Mesenchymal stem cell (in vitro differentiated cells and primary cell): ENCODE results near the gene ISCU.
A peak's percentile ranks its signal among the peaks of the same experiment; 100 is the strongest.

Experiments used
- DNase-seq: peaks from one replicate; pipeline ENCODE4 v3.0.0-alpha.2; 2013
- H2AFZ ChIP-seq: one replicate; pipeline ENCODE4 v1.6.1; 2013; ENCODE audit warnings: low read depth, mild to moderate bottlenecking, control low read depth, inconsistent platforms, low read length, moderate library complexity
- H2AK5ac ChIP-seq: 2 replicates; pipeline ENCODE4 v1.6.1; 2013; ENCODE audit warnings: low read length, moderate library complexity, mild to moderate bottlenecking, inconsistent platforms; ENCODE audit not compliant: severe bottlenecking
- H2BK120ac ChIP-seq: one replicate; pipeline ENCODE4 v1.6.1; 2013; ENCODE audit warnings: low read depth, mild to moderate bottlenecking, inconsistent platforms, low read length, moderate library complexity
- H2BK12ac ChIP-seq, 2 experiments: one replicate each; pipeline ENCODE4 v1.6.1; 2013; ENCODE audit warnings: inconsistent platforms in 2 of 2, low read length in 2 of 2, mild to moderate bottlenecking in 2 of 2, moderate library complexity in 2 of 2, control low read depth in 1 of 2
- H2BK15ac ChIP-seq: one replicate; pipeline ENCODE4 v1.6.1; 2013; ENCODE audit warnings: mild to moderate bottlenecking, low read depth, inconsistent platforms; ENCODE audit not compliant: poor library complexity, severe bottlenecking
- H2BK5ac ChIP-seq: 2 replicates; pipeline ENCODE4 v1.6.1; 2013; ENCODE audit warnings: low read depth, mild to moderate bottlenecking, low read length, control low read depth, inconsistent platforms; ENCODE audit not compliant: poor library complexity, severe bottlenecking
- H3K14ac ChIP-seq, 2 experiments: one replicate each; pipeline ENCODE4 v1.6.1; 2013; ENCODE audit warnings: inconsistent platforms in 2 of 2, low read length in 2 of 2, control low read depth in 1 of 2, mild to moderate bottlenecking in 1 of 2, moderate library complexity in 1 of 2
- H3K18ac ChIP-seq, 2 experiments: one replicate each; pipeline ENCODE4 v1.6.1; 2013; ENCODE audit warnings: inconsistent platforms in 2 of 2, low read length in 2 of 2, control low read depth in 1 of 2, low read depth in 1 of 2, mild to moderate bottlenecking in 1 of 2
- H3K23ac ChIP-seq, 2 experiments: one replicate each; pipeline ENCODE4 v1.6.1; 2013; ENCODE audit warnings: inconsistent platforms in 2 of 2, low read length in 2 of 2, mild to moderate bottlenecking in 2 of 2, moderate library complexity in 2 of 2, control low read depth in 1 of 2
- H3K27ac ChIP-seq: 2 replicates; pipeline ENCODE4 v1.5.1; 2013; ENCODE audit warnings: mild to moderate bottlenecking, moderate library complexity, low read length, control low read depth, inconsistent platforms; ENCODE audit not compliant: poor library complexity, severe bottlenecking
- H3K27me3 ChIP-seq, 2 experiments: 2 replicates each; pipeline versions ENCODE4 v1.6.1 to v1.7.0; 2013; ENCODE audit warnings: low read length in 2 of 2, mild to moderate bottlenecking in 2 of 2, moderate library complexity in 2 of 2, control low read depth in 1 of 2, inconsistent platforms in 1 of 2; ENCODE audit not compliant: control insufficient read depth in 1 of 2, insufficient read depth in 1 of 2
- H3K36me3 ChIP-seq, 2 experiments: 2 replicates each; pipeline versions ENCODE4 v1.6.1 to v1.7.0; 2013; ENCODE audit warnings: low read length in 2 of 2, control low read depth in 1 of 2, inconsistent platforms in 1 of 2, low read depth in 1 of 2, mild to moderate bottlenecking in 1 of 2; ENCODE audit not compliant: insufficient read depth in 2 of 2, control insufficient read depth in 1 of 2
- H3K4ac ChIP-seq, 2 experiments: one replicate each; pipeline ENCODE4 v1.6.1; 2013; ENCODE audit warnings: inconsistent platforms in 2 of 2, low read length in 2 of 2, mild to moderate bottlenecking in 2 of 2, moderate library complexity in 2 of 2, control low read depth in 1 of 2, low read depth in 1 of 2
- H3K4me1 ChIP-seq: 2 replicates; pipeline ENCODE4 v1.6.1; 2013; ENCODE audit warnings: low read depth, low read length, control low read depth; ENCODE audit not compliant: control insufficient read depth, insufficient read depth
- H3K4me2 ChIP-seq: 2 replicates; pipeline ENCODE4 v1.6.1; 2013; ENCODE audit warnings: low read length, mild to moderate bottlenecking, inconsistent platforms; ENCODE audit not compliant: poor library complexity, severe bottlenecking
- H3K4me3 ChIP-seq, 2 experiments: 2 replicates each; pipeline versions ENCODE4 v1.5.1 to v1.7.0; 2013; ENCODE audit warnings: low read length in 2 of 2, mild to moderate bottlenecking in 2 of 2, control low read depth in 1 of 2, low read depth in 1 of 2; ENCODE audit not compliant: insufficient read depth in 1 of 2
- H3K79me1 ChIP-seq: replicated peaks from 2 replicates; pipeline ENCODE4 v1.6.1; 2013; ENCODE audit warnings: mild to moderate bottlenecking, control low read depth, low read length, inconsistent platforms; ENCODE audit not compliant: poor library complexity, severe bottlenecking
- H3K9ac ChIP-seq: 2 replicates; pipeline ENCODE4 v1.7.0; 2013; ENCODE audit warnings: mild to moderate bottlenecking, low read length, moderate library complexity
- H3K9me3 ChIP-seq: 2 replicates; pipeline ENCODE4 v1.7.0; 2013; ENCODE audit warnings: mild to moderate bottlenecking, low read length; ENCODE audit not compliant: control insufficient read depth
- H4K8ac ChIP-seq: one replicate; pipeline ENCODE4 v1.6.1; 2013; ENCODE audit warnings: inconsistent platforms, mild to moderate bottlenecking, low read length, moderate library complexity
- H4K91ac ChIP-seq: one replicate; pipeline ENCODE4 v1.6.1; 2013; ENCODE audit warnings: mild to moderate bottlenecking, low read length, inconsistent platforms
- WGBS: methylation state at CpG from one replicate; pipeline ENCODE4 v1.1.7; 2013; ENCODE audit warnings: mixed read lengths; 5-methylcytosine and 5-hydroxymethylcytosine counted together

The ISCU gene

GRCh38 chr12:108605690-108606406 is 43.5 kb downstream of the ISCU start:
- no peak overlapping the region for H3K27ac ChIP-seq
- no peaks in the 10 kb centered on the region for H3K9me3 ChIP-seq
- peak overlapping the region; percentile 25 to 83 for H2BK12ac ChIP-seq
- H3K9ac ChIP-seq = peak overlapping the region; percentile 21
- peak overlapping the region; percentile 55 for H4K8ac ChIP-seq
- DNase-seq = no peak
- H3K4ac ChIP-seq = peak overlapping the region; percentile 53 to 54
- peak overlapping the region; percentile 83 for H2BK120ac ChIP-seq
- peaks cover 28% of the 10 kb centered on the region for H3K4me1 ChIP-seq
- H2AFZ ChIP-seq = no peak overlapping the region
- H3K36me3 ChIP-seq = no peaks in the 10 kb centered on the region
- no peak overlapping the region for H3K4me2 ChIP-seq
- peak overlapping the region; percentile 95 for H4K91ac ChIP-seq
- no peaks in the 10 kb centered on the region for H3K27me3 ChIP-seq
- WGBS = 94% methylated on average over 3 of the region's 4 CpGs
- H3K14ac ChIP-seq = peak overlapping the region in 1 of 2 experiments; percentile 33
- H3K18ac ChIP-seq = peak overlapping the region; percentile 62 to 72
- H3K4me3 ChIP-seq = no peak overlapping the region
- H2BK5ac ChIP-seq = no peak overlapping the region
- H3K23ac ChIP-seq = peak overlapping the region in 1 of 2 experiments; percentile 23
- no peak overlapping the region for H2BK15ac ChIP-seq
- no peaks in the 10 kb centered on the region for H3K79me1 ChIP-seq
- H2AK5ac ChIP-seq = peak overlapping the region; percentile 75

DNA sequence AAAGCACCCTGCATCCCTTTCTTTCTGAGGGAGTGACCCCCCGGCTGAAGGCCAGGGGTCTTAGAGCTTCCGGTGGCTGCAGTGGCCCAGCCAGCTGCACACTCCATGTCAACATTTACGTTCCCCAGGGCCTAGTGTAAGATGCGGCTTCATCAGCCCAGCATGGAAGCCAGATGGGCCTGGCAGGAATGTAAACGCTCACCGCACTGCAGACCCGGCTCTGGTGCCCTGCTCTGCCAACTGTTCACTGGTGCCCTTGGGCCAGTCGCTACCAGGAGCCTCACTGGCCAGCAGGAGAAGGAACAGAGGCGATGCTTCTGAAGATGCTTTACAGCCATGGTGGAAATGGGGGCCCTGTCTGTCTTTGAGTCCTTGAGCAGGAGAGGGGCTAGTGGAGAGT is 44.1 kb downstream of the ISCU start:
- no peak for DNase-seq
- Histone ChIP-seq H3K27ac (no peak overlapping the region), H3K23ac (no peak overlapping the region), H3K4me2 (no peak overlapping the region), H3K18ac (peak overlapping the region in 1 of 2 experiments; percentile 18), H3K14ac (no peak overlapping the region), H2BK120ac (no peak overlapping the region), H2BK5ac (no peak overlapping the region), H3K4me1 (peaks cover 28% of the 10 kb centered on the region), H2BK15ac (no peak overlapping the region), H4K91ac (peak overlapping the region; percentile 92), H3K9ac (no peak overlapping the region), H2AFZ (no peak overlapping the region), H4K8ac (peak overlapping the region; percentile 0), H3K27me3 (no peaks in the 10 kb centered on the region), H3K9me3 (no peaks in the 10 kb centered on the region), H3K36me3 (no peaks in the 10 kb centered on the region), H2AK5ac (no peak overlapping the region), H3K4me3 (no peak overlapping the region), H3K79me1 (no peaks in the 10 kb centered on the region), H3K4ac (peak overlapping the region in 1 of 2 experiments; percentile 71), H2BK12ac (peak overlapping the region; percentile 63 to 88)
- WGBS = 77% methylated on average over 9 of the region's 9 CpGs

DNA sequence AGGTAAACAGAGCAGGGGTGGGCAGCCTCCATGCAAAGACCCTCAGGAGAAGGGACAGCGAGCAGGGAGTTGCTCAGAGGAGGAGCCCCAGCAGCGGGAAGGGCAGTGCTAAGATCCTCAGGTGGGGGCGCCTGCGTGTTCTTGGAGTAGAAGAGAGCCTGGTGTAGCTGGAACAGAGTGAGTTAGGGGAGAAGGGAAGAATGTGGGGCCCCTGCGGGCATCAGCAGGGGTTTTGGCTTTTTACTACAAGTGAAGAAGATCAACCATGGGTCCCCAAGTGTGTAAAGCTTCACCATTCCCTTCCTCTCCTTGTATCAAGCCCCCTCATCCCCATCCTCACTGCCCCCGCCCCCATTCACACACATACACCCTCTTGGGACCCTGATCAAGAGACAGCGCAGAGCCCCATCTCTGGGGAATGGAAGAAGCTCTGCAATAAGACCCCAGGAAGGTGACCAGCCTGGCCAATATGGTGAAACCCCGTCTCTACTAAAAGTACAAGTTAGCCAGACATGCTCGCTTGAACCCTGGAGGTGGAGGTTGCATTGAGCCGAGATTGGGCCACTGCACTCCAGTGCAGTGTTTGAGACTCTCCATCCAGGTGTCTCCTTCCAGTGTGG is 45.7 kb downstream of the ISCU start:
- Histone ChIP-seq H3K36me3 (no peaks in the 10 kb centered on the region), H3K4me1 (peaks cover 36% of the 10 kb centered on the region), H4K8ac (no peak overlapping the region), H3K79me1 (no peaks in the 10 kb centered on the region), H3K18ac (no peak overlapping the region), H2BK12ac (peak overlapping the region in 1 of 2 experiments; percentile 40), H3K27ac (no peak overlapping the region), H2BK15ac (peak overlapping the region; percentile 1), H2AFZ (no peak overlapping the region), H3K27me3 (no peaks in the 10 kb centered on the region), H4K91ac (peak overlapping the region; percentile 16), H3K4ac (no peak overlapping the region), H3K9ac (no peak overlapping the region), H3K14ac (no peak overlapping the region), H2AK5ac (no peak overlapping the region), H2BK120ac (no peak overlapping the region), H3K9me3 (no peaks in the 10 kb centered on the region), H3K4me2 (no peak overlapping the region), H2BK5ac (no peak overlapping the region), H3K23ac (no peak overlapping the region), H3K4me3 (no peak overlapping the region)
- WGBS = 95% methylated on average over 9 of the region's 10 CpGs
- DNase-seq = no peak

DNA sequence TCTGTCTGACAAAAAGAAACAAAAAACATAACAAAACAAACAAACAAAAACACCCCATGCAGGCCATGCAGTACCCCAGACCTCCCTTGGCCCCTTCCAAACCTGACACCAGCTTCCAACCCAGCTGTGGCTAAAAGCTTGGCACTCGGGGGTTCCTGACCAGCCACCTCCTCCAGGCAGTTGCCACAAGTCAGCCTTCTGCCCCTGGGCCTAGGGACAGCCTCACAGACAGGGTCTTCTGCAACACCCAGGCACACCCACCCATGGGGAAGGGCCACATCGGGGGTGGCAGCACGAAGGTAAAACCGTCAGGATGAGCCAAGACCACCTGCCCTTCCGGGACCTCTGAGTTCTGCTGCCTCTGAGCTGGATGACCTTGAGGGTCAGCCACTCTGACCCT is 46.2 kb downstream of the ISCU start:
- no peak overlapping the region for H2BK15ac ChIP-seq
- no peak overlapping the region for H2AFZ ChIP-seq
- no peak overlapping the region for H3K9ac ChIP-seq
- 84% methylated on average over 5 of the region's 5 CpGs for WGBS
- DNase-seq = no peak
- H3K23ac ChIP-seq = peak overlapping the region in 1 of 2 experiments; percentile 70
- no peak overlapping the region for H3K4me3 ChIP-seq
- peak overlapping the region; percentile 47 to 69 for H2BK12ac ChIP-seq
- H3K27ac ChIP-seq = no peak overlapping the region
- H3K27me3 ChIP-seq = no peaks in the 10 kb centered on the region
- H3K14ac ChIP-seq = no peak overlapping the region
- no peak overlapping the region for H2BK5ac ChIP-seq
- peak overlapping the region; percentile 64 for H2BK120ac ChIP-seq
- H2AK5ac ChIP-seq = peak overlapping the region; percentile 89
- peaks cover 36% of the 10 kb centered on the region for H3K4me1 ChIP-seq
- H3K9me3 ChIP-seq = no peaks in the 10 kb centered on the region
- no peaks in the 10 kb centered on the region for H3K79me1 ChIP-seq
- H3K4ac ChIP-seq = no peak overlapping the region
- H3K36me3 ChIP-seq = no peaks in the 10 kb centered on the region
- no peak overlapping the region for H3K4me2 ChIP-seq
- H3K18ac ChIP-seq = peak overlapping the region; percentile 16 to 63
- H4K8ac ChIP-seq = peak overlapping the region; percentile 19
- peak overlapping the region; percentile 93 for H4K91ac ChIP-seq
